Pancreas (tissue), 10 donors: ENCODE measurements around the gene ANKRD13A. TPM values are rescaled to one million over a fixed set of nuclear protein-coding genes. Genes with fewer than 3 reads are reported as not detected.

Experiments
- ATAC-seq, 4 donors: fragments of 200-7000 bp; cut with Tn5 transposase; one replicate each; pipeline versions ENCODE4 v1.8.0 to v1.9.1; 2020; ENCODE audit warnings: mild to moderate bottlenecking in 4 of 4, moderate library complexity in 4 of 4
- DNase-seq, 6 donors: peaks; one replicate each; pipeline ENCODE4 v3.0.0-alpha.2; 2020
- FAIRE-seq: peaks from 2 replicates; lab custom pipeline; 2012; peaks lifted over from hg19 to GRCh38; lab: Jason Lieb, UNC
- H3K27ac ChIP-seq, 4 donors: fragments of 200-600 bp; sonication (generic); 1 replicate in 3 of 4; 2 replicates in 1 of 4; pipeline versions ENCODE4 v1.5.0 to v1.8.0; 2020
- H3K27me3 ChIP-seq, 4 donors: fragments of 200-600 bp; one replicate each; pipeline ENCODE4 v1.8.0; 2021
- H3K36me3 ChIP-seq, 3 donors: fragments of 200-600 bp; sonication (generic) in 1 of 3; one replicate each; pipeline versions ENCODE4 v1.5.0 to v1.8.0; 2020 to 2021
- H3K4me1 ChIP-seq, 3 donors: fragments of 200-600 bp; one replicate each; pipeline ENCODE4 v1.8.0; 2021
- H3K4me3 ChIP-seq, 4 donors: fragments of 200-600 bp; sonication (generic) in 2 of 4; one replicate each; pipeline versions ENCODE4 v1.5.0 to v1.8.0; 2020 to 2021
- H3K9me3 ChIP-seq, 4 donors: fragments of 200-600 bp; one replicate each; pipeline ENCODE4 v1.8.0; 2021
- WGBS, 2 donors: extraction: QIAGEN DNeasy Blood & Tissue Kit; methylation state at CpG; one replicate each; pipeline ENCODE4 v1.1.7; 2013; 5-methylcytosine and 5-hydroxymethylcytosine counted together
- intact Hi-C, 3 donors: fragments of 100-400 bp; cut with DNase I; formaldehyde crosslinking; loops; one replicate each; pipeline versions ENCODE4 v1.11.1 to v1.14.2; 2022
- polyA plus RNA-seq, 2 donors: library from polyadenylated mRNA; stranded (reverse); fragments of 200-250 nt; gene quantifications; one replicate each; pipeline ENCODE4 v1.2.3, GENCODE V29; 2013
- total RNA-seq, 6 donors: library from RNA; stranded (reverse); fragmentation: NEBNext Ultra II Directional in 4 of 6; extraction: Animal tissue kit (Norgen Biotek cat#: 25700) in 4 of 6; gene quantifications; one replicate each; pipeline versions ENCODE4 v1.2.1 to v1.2.4, GENCODE V29; 2021 to 2023
- TF ChIP-seq, protein P1 (sequence below), 4 donors: fragments of 200-600 bp; sonication (generic) in 3 of 4; IDR thresholded peaks; one replicate each; pipeline versions ENCODE4 v1.5.0 to v1.8.0; 2021; ENCODE audit warnings: antibody characterized with exemption in 4 of 4
- donor health status: healthy with polysubstance abuse.
- donor health status: DM: no; HTN: no; CAD: no; lungs with moderate emphysema.
- donor health status: DM: no; HTN: no; CAD: no.
- donor health status: control.
- donor health status: control.
- donor health status: Bipolar disorder and iron deficiency.
- donor health status: DM: yes; HTN: yes; CAD: no.
- donor health status: DM: no; HTN: no; CAD: no.
- donor health status: DM: no; HTN: no; CAD: no.
- donor health status: DM: yes; HTN: yes; CAD: no.

The ANKRD13A gene
- total and polyA plus RNA-seq, 8 donors = 10.7 to 29.7 (median 16.7) TPM

DNA sequence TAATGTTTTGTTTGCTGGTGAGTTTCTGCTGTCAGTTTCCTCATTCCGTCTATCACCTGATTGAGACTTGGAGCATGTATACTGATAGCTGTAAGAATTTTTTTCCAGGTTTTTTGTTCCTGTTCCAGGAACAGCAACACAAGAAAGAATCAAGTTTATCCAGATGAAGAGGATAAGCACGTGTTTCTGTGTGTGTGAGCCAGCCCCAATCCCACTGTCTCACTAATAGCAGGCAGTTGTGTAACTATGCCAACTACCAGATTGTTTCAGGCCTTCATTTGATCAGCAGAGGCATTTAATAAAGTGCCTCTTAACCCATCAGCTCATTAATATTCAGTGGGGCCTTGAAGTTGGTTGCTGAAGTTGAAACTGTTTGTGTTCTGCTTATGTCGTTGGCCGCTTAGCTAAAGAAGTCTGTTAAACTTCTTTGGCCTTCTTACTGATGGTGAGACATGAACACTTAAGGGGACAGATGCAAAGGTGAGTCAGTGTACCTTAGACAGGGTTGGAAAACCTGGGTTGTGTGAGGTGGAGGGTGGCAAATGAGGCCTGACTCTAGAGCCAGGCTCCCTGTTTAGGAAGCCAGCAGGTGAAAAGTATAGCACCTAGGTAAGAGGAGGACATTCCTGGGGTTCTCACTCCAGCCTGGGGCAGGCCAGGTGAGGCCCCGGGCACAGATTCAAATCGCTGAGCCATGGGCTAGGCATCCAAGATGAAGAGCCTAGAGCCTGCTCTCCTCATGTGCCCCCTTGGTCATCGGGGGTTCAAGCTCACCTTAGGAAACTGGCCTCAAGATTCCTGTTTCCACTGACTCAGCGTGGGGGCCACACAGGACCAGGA, 3.7 kb downstream of the ANKRD13A start:
- TF ChIP-seq, protein P1, sequence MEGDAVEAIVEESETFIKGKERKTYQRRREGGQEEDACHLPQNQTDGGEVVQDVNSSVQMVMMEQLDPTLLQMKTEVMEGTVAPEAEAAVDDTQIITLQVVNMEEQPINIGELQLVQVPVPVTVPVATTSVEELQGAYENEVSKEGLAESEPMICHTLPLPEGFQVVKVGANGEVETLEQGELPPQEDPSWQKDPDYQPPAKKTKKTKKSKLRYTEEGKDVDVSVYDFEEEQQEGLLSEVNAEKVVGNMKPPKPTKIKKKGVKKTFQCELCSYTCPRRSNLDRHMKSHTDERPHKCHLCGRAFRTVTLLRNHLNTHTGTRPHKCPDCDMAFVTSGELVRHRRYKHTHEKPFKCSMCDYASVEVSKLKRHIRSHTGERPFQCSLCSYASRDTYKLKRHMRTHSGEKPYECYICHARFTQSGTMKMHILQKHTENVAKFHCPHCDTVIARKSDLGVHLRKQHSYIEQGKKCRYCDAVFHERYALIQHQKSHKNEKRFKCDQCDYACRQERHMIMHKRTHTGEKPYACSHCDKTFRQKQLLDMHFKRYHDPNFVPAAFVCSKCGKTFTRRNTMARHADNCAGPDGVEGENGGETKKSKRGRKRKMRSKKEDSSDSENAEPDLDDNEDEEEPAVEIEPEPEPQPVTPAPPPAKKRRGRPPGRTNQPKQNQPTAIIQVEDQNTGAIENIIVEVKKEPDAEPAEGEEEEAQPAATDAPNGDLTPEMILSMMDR (IDR thresholded peaks at IDR 0.05) = no peak
- Histone ChIP-seq H3K4me1 (peaks cover 0 to 33% (median 2%) of the 10 kb centered on the region in 3 donors), H3K36me3 (no peaks in the 10 kb centered on the region), H3K9me3 (no peaks in the 10 kb centered on the region), H3K4me3 (no peak overlapping the region), H3K27ac (peak overlapping the region in 2 of 4 donors; percentile 76 to 78), H3K27me3 (no peaks in the 10 kb centered on the region)
- FAIRE-seq (no peak), ATAC-seq (peak in 2 of 4 donors; percentile 2 to 9), DNase-seq (no peak)
- WGBS, 2 donors = 66% methylated on average over 8 of the region's 8 CpGs
- intact Hi-C loops = no loop called here

DNA sequence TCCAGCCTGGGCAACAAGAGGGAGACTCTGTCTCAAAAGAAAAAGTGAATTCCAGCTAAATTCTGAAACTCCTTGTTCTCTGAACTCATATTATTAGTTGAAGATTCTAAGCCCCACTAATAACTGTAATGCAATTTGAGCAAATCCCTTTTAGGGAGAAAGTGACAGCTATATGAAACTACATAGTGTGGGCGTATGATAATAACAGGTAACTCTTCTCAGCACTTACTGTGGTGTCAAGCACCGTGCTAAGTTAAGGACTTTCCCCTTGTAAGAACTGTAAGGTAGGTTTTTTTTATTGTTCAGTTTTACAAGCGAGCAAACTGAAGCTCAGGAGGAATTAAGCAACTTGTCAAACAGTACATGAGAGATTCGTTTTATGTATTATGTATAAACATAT, 5.4 kb downstream of the ANKRD13A start:
- intact Hi-C loops = no loop called here
- WGBS, 2 donors = 72 to 80% methylated on average over 4 of the region's 4 CpGs
- Histone ChIP-seq H3K4me3 (no peak overlapping the region), H3K9me3 (no peaks in the 10 kb centered on the region), H3K27me3 (no peaks in the 10 kb centered on the region), H3K27ac (no peak overlapping the region), H3K4me1 (peaks cover 0 to 30% (median 0%) of the 10 kb centered on the region in 3 donors), H3K36me3 (no peaks in the 10 kb centered on the region)
- TF ChIP-seq, protein P1 (IDR thresholded peaks at IDR 0.05) = no peak
- ATAC-seq = no peak
- no peak for DNase-seq
- no peak for FAIRE-seq

DNA sequence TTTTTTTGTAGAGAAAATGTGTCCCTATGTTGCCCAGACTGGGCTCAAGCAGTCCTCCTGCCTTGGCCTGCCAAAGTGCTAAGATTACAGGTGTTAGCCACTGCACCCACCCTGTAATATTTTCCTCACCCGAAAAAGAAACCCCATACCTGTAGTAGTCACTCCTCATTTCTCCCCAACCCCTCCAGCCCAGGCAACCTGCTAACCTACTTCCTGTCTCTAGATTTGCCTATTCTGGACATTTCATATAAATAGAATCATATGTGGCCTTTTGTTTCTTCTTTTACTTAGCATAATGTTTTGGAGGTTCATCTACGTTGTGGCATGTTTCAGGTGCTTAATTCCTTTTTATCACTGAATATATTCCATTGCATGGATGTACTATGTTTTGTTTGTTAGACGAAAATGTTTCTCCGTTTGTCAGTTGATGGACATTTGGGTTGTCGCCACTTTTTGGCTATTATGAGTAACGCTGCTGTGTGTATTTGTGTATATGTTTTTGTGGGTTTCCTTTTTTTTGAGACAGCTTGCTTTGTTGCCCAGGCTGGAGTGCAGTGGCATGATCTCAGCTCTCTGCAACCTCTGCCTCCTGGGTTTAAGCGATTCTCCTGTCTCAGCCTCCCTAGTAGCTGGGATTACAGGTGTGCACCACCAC, 6.2 kb downstream of the ANKRD13A start:
- H3K4me3 ChIP-seq = no peak overlapping the region
- WGBS, 2 donors = 91 to 93% methylated on average over 7 of the region's 7 CpGs
- TF ChIP-seq, protein P1 (IDR thresholded peaks at IDR 0.05) = no peak
- H3K27ac ChIP-seq = no peak overlapping the region
- no peaks in the 10 kb centered on the region for H3K36me3 ChIP-seq
- no peaks in the 10 kb centered on the region for H3K9me3 ChIP-seq
- DNase-seq = no peak
- ATAC-seq = no peak
- H3K4me1 ChIP-seq = peaks cover 0 to 27% (median 0%) of the 10 kb centered on the region in 3 donors
- no peaks in the 10 kb centered on the region for H3K27me3 ChIP-seq
- FAIRE-seq = no peak
- intact Hi-C loops = no loop called here

DNA sequence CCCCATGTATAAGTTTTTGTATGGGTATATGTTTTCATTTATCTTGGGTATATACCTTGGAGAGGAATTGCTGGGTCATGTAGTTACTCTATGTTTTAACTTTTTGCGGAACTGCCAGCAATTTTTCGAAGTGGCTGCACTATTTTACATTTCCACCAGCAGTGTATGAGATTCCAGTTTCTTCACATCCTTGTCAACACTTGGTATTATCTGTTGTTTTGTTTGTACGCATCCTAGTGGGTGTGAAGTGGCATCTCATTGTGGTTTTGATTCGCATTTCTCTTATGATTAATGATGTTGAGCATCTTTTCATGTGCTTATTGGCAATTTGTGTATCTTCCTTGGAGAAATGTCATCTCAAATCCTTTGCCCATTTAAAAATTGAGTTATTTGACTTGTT, 6.9 kb downstream of the ANKRD13A start:
- Histone ChIP-seq H3K4me1 (peaks cover 0 to 22% (median 0%) of the 10 kb centered on the region in 3 donors), H3K9me3 (no peaks in the 10 kb centered on the region), H3K4me3 (no peak overlapping the region), H3K27me3 (no peaks in the 10 kb centered on the region), H3K27ac (no peak overlapping the region), H3K36me3 (no peaks in the 10 kb centered on the region)
- WGBS, 2 donors = 97 to 99% methylated on average over 4 of the region's 4 CpGs
- TF ChIP-seq, protein P1 (IDR thresholded peaks at IDR 0.05) = no peak
- intact Hi-C loops = no loop called here
- no peak for DNase-seq
- FAIRE-seq = no peak
- ATAC-seq = no peak
